CD4-positive, alpha-beta T cell (primary cell): ENCODE results near the gene PLOD3. TPM values are rescaled to one million over a fixed set of nuclear protein-coding genes. Genes with fewer than 3 reads are reported as not detected.

ENCODE experiments used
- ATAC-seq: fragments of 200-7000 bp; cut with Tn5 transposase; one replicate; pipeline ENCODE4 v1.10.0; 2022; ENCODE audit warnings: mild to moderate bottlenecking; ENCODE audit not compliant: poor library complexity
- CTCF ChIA-PET: fragments of 350-600 bp; sonication (Branson Sonifier 250); formaldehyde crosslinking; loops from one replicate; lab custom pipeline; 2021; ENCODE audit warnings: antibody characterized with exemption, inconsistent platforms; lab: Charles Lee
- POLR2A ChIA-PET: fragments of 350-600 bp; sonication (Branson Sonifier 250); formaldehyde crosslinking; loops from one replicate; lab custom pipeline; 2021; ENCODE audit warnings: antibody characterized with exemption, inconsistent platforms; lab: Charles Lee
- DNase-seq, 14 experiments: peaks; one replicate each; pipeline ENCODE4 v3.0.0-alpha.2; 2013 to 2020; ENCODE audit warnings: mixed read lengths in 2 of 14
- H3K27ac ChIP-seq, 2 donors: one replicate each; pipeline versions ENCODE4 v1.5.1 to v1.7.0; 2013; ENCODE audit warnings: low read length in 2 of 2, low read depth in 1 of 2, mild to moderate bottlenecking in 1 of 2
- H3K27me3 ChIP-seq, 2 experiments: 1 replicate in 1 of 2; 2 replicates in 1 of 2; pipeline versions ENCODE4 v1.6.1 to v1.7.0; 2013; ENCODE audit warnings: low read length in 2 of 2, control low read depth in 1 of 2, mild to moderate bottlenecking in 1 of 2, moderate library complexity in 1 of 2; ENCODE audit not compliant: insufficient read depth in 2 of 2, control insufficient read depth in 1 of 2
- H3K36me3 ChIP-seq: one replicate; pipeline ENCODE4 v1.6.1; 2013; ENCODE audit warnings: low read length, control low read depth; ENCODE audit not compliant: insufficient read depth
- H3K4me1 ChIP-seq: one replicate; pipeline ENCODE4 v1.6.1; 2013; ENCODE audit warnings: low read length, control low read depth; ENCODE audit not compliant: insufficient read depth
- H3K4me3 ChIP-seq: one replicate; pipeline ENCODE4 v1.5.1; 2013; ENCODE audit warnings: mild to moderate bottlenecking, low read length, moderate library complexity
- H3K9me3 ChIP-seq, 2 experiments: 1 replicate in 1 of 2; 2 replicates in 1 of 2; pipeline versions ENCODE4 v1.6.1 to v1.7.0; 2013; ENCODE audit warnings: low read length in 2 of 2, mild to moderate bottlenecking in 2 of 2, control low read depth in 1 of 2, moderate library complexity in 1 of 2; ENCODE audit not compliant: control insufficient read depth in 1 of 2, insufficient read depth in 1 of 2
- H3K27ac Mint-ChIP-seq: one replicate; pipeline ENCODE4 v1.8.0; 2020; ENCODE audit warnings: mixed read lengths
- H3K27me3 Mint-ChIP-seq: one replicate; pipeline ENCODE4 v1.8.0; 2021; ENCODE audit warnings: mixed read lengths
- H3K36me3 Mint-ChIP-seq: one replicate; pipeline ENCODE4 v1.8.0; 2021; ENCODE audit warnings: low read depth, mixed read lengths
- H3K4me1 Mint-ChIP-seq: one replicate; pipeline ENCODE4 v1.8.0; 2021; ENCODE audit warnings: low read depth, mixed read lengths
- H3K4me3 Mint-ChIP-seq: one replicate; pipeline ENCODE4 v1.8.0; 2020; ENCODE audit warnings: mild to moderate bottlenecking, mixed read lengths
- H3K9me3 Mint-ChIP-seq: one replicate; pipeline ENCODE4 v1.8.0; 2020; ENCODE audit warnings: mixed read lengths
- intact Hi-C, 2 experiments: fragments of 100-400 bp; cut with DNase I in 1 of 2; cut with micrococcal nuclease in 1 of 2; formaldehyde crosslinking; loops; one replicate each; pipeline versions ENCODE4 v1.15.1 to v1.9.0; 2023 to 2025; cut with DNase I, micrococcal nuclease
- total RNA-seq, 174 experiments: library from RNA in 2 of 174; stranded (reverse) in 2 of 174; gene quantifications; one replicate each; pipeline ENCODE4 v1.2.3 and lab custom pipeline; 2021 to 2026
- TF ChIP-seq, protein P1 (sequence below): fragments of 200-600 bp; IDR thresholded peaks from one replicate; pipeline ENCODE4 v1.8.0; 2022; ENCODE audit warnings: antibody characterized with exemption, mild to moderate bottlenecking

The PLOD3 gene
- total RNA-seq, 2 experiments from 2014 or later: 13.8 to 15.9 TPM

DNA sequence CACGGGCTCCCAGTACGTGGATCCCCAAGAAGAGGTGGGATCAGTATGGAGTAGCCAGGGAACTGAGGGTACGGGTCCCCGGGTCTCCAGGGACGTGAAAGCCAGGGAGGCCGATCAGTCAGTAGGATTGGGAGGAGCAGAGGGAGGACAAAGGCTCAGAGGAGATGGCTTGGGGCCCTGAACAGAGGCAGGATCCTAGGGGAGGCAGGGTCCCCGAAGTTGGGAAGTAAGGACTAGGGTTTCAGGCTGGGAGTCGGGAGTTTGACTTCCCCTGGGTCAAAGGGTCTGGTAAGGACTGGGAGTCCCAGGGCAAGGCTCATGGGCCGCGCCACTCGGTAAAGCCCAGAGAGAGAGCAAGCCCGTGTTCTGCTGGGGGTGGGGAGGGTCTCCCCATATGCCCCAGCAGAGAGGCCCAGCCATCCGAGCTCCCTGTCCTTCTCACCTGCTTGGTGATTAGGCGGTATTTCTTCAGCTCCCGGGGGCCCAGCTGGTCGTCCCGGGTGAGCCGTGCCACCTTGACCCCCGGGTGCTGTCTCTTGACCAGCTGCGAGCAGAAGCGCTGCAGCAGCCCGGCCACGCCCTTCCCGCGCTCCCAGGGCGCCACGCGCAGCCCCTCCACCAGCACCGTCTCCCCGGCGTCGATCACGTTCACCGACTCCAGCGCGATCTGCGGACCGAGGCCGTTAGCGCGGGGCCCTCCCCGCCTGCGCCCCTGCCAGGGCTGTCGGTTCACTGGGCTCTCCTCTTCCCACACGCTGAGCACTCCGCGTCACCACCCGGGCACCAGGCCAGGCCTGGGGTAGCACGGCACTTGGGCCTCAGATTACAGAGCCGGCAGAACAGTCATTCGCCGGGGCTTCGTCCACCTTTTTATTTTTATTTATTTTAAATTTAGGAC, 44.3 kb downstream of the PLOD3 start:
- H3K4me3 Mint-ChIP-seq: peak overlapping the region; percentile 25
- no peak overlapping the region for H3K4me3 ChIP-seq

DNA sequence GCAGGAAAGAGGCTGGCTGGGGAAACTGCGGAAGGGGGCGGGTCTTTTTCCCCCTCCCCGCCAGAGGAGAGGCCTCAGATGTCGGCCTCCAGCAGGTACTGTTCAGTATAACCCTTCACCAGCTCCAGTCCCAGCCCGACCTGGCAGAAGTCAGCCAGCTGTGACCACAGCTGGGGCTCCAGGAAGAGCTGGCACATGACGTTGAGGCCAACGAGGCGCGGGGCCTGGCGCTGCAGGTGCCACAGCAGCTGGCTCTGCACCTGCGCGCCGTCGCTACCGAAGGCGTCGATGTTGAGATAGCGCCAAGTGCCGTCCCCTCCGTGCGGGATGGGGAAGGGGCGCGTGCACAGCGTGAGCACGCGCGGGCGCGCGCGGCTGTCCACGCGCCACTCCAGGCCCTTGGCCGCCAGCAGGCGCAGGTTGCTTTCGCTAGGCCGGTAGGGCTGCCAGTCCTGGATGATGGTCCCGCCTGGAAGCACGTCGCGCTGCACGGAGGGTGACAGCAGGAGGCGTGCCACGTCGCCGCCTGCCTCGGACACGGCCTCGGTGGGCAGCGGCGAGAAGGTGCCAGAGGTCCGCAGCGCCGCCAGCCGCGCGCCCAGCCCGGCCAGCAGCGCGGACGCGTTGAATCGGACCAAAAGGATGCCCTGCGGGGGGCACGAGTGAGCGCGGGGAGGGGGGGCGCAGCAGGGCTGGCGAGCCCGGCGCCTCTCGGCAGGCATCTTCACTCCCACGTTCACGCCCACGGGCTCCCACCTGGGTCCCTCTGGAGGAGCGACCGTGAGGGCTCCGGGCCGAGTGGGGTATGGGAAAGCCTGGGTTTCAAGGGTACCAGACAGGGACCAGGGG, 45.2 kb downstream of the PLOD3 start:
- H3K36me3 Mint-ChIP-seq: no peaks in the 10 kb centered on the region
- no peak overlapping the region for H3K27ac ChIP-seq
- H3K4me3 ChIP-seq: no peak overlapping the region
- H3K36me3 ChIP-seq: no peaks in the 10 kb centered on the region
- H3K4me3 Mint-ChIP-seq: peak overlapping the region; percentile 32
- peaks cover 58% of the 10 kb centered on the region for H3K4me1 ChIP-seq
- TF ChIP-seq, protein P1, sequence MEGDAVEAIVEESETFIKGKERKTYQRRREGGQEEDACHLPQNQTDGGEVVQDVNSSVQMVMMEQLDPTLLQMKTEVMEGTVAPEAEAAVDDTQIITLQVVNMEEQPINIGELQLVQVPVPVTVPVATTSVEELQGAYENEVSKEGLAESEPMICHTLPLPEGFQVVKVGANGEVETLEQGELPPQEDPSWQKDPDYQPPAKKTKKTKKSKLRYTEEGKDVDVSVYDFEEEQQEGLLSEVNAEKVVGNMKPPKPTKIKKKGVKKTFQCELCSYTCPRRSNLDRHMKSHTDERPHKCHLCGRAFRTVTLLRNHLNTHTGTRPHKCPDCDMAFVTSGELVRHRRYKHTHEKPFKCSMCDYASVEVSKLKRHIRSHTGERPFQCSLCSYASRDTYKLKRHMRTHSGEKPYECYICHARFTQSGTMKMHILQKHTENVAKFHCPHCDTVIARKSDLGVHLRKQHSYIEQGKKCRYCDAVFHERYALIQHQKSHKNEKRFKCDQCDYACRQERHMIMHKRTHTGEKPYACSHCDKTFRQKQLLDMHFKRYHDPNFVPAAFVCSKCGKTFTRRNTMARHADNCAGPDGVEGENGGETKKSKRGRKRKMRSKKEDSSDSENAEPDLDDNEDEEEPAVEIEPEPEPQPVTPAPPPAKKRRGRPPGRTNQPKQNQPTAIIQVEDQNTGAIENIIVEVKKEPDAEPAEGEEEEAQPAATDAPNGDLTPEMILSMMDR: no peak
- H3K4me1 Mint-ChIP-seq: peaks cover 56% of the 10 kb centered on the region
- H3K27me3 ChIP-seq: peaks cover 97 to 100% of the 10 kb centered on the region in 2 experiments
- ChIA-PET POLR2A (no interaction called here), CTCF (interaction anchor here (0.6 to 3.8 kb wide), 2 partner anchors 10 to 28 kb away, joined by 3 to 28 read pairs; no protein-coding TSS in a partner anchor)
- no peaks in the 10 kb centered on the region for H3K9me3 Mint-ChIP-seq
- intact Hi-C loops: no loop called here
- H3K27me3 Mint-ChIP-seq: peaks cover 93% of the 10 kb centered on the region
- peak; percentile 9 for ATAC-seq
- no peak overlapping the region for H3K27ac Mint-ChIP-seq
- H3K9me3 ChIP-seq: peaks cover 0 to 40% of the 10 kb centered on the region in 2 experiments
- DNase-seq: peak in 2 of 14 experiments; percentile 54 to 69

More for the DNA sequence above, 44.3 kb downstream of the PLOD3 start:
- ChIA-PET POLR2A (interaction anchor here (1.1 to 1.3 kb wide), 3 partner anchors 45 to 284 kb away, joined by 3 to 4 read pairs (median 3); partner anchors contain the start of genes UFSP1 and ZNHIT1), CTCF (interaction anchor here (1.7 to 2.1 kb wide), 2 partner anchors 13 to 29 kb away, joined by 4 to 9 read pairs; no protein-coding TSS in a partner anchor)
- Histone ChIP-seq H3K27me3 (peaks cover 96 to 100% of the 10 kb centered on the region in 2 experiments), H3K9me3 (peaks cover 0 to 36% of the 10 kb centered on the region in 2 experiments), H3K36me3 (no peaks in the 10 kb centered on the region), H3K4me1 (peaks cover 58% of the 10 kb centered on the region), H3K27ac (no peak overlapping the region)
- Mint-ChIP-seq H3K9me3 (no peaks in the 10 kb centered on the region), H3K27me3 (peaks cover 93% of the 10 kb centered on the region), H3K4me1 (peaks cover 56% of the 10 kb centered on the region), H3K36me3 (no peaks in the 10 kb centered on the region), H3K27ac (no peak overlapping the region)
- TF ChIP-seq, protein P1: no peak
- no peak for ATAC-seq
- peak in 2 of 14 experiments; percentile 48 to 62 for DNase-seq
- intact Hi-C loops: no loop called here

DNA sequence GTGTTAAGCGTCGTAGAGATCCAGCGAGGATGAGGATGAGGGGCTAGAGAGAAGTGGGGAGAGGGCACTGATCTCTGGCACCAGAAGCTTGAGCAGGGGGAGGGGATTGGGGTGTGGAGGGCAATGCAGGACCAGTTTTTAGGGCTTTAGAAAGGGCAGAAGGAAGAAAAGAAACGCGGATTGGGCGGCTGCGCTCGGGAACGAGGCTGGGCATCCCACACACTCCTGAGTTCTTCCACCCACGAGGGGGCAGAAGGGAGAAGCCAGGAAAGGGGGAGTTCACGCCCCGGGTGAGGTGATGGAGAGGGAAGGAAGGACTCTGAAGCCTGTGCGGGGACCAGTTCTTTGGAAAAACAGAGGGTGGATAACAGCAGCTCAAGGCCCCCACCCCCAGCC, 45.9 kb downstream of the PLOD3 start:
- Mint-ChIP-seq H3K36me3 (no peaks in the 10 kb centered on the region), H3K9me3 (no peaks in the 10 kb centered on the region), H3K27ac (no peak overlapping the region), H3K4me3 (peak overlapping the region; percentile 36), H3K4me1 (peaks cover 62% of the 10 kb centered on the region), H3K27me3 (peaks cover 93% of the 10 kb centered on the region)
- H3K27ac ChIP-seq: no peak overlapping the region
- no peak for DNase-seq
- no peak overlapping the region for H3K4me3 ChIP-seq
- no peak for ATAC-seq
- peaks cover 95 to 98% of the 10 kb centered on the region in 2 experiments for H3K27me3 ChIP-seq
- TF ChIP-seq, protein P1: no peak
- peaks cover 0 to 40% of the 10 kb centered on the region in 2 experiments for H3K9me3 ChIP-seq
- ChIA-PET POLR2A (no interaction called here), CTCF (interaction anchor here (1.6 to 3.8 kb wide), 3 partner anchors 20 to 94 kb away, joined by 4 to 28 read pairs (median 5); no protein-coding TSS in a partner anchor)
- intact Hi-C loops: no loop called here
- no peaks in the 10 kb centered on the region for H3K36me3 ChIP-seq
- peaks cover 63% of the 10 kb centered on the region for H3K4me1 ChIP-seq
